A549 (cell line): ENCODE measurements around the gene PNPO.

ENCODE experiments used
- CTCF ChIP-seq: fragments of >200 bp; sonication (Bioruptor Twin); formaldehyde crosslinking; IDR thresholded peaks from 3 replicates; pipeline ENCODE4 v1.5.1; 2016
- EP300 ChIP-seq, 2 experiments: fragments of >200 bp; sonication (Bioruptor Twin); formaldehyde crosslinking; IDR thresholded peaks; 2 replicates in 1 of 2; 3 replicates in 1 of 2; pipeline ENCODE4 v1.6.1; 2016 to 2017
- HES2 ChIP-seq: fragments of >200 bp; sonication (Bioruptor Twin); formaldehyde crosslinking; IDR thresholded peaks from 2 replicates; pipeline ENCODE4 v1.6.1; 2016
- HOXA7 ChIP-seq: fragments of 250-450 bp; sonication (Bioruptor Pico); IDR thresholded peaks from 2 replicates; pipeline ENCODE4 v1.5.0; 2020; ENCODE audit warnings: mild to moderate bottlenecking, moderate library complexity
- JUNB ChIP-seq: fragments of >200 bp; sonication (Bioruptor Twin); formaldehyde crosslinking; IDR thresholded peaks from 2 replicates; pipeline ENCODE4 v1.6.1; 2016
- KDM1A ChIP-seq: fragments of 200-600 bp; sonication (generic); IDR thresholded peaks from 2 replicates; pipeline ENCODE4 v1.6.1; 2016; ENCODE audit warnings: low read depth, mild to moderate bottlenecking
- MAFK ChIP-seq: fragments of 450-650 bp; IDR thresholded peaks from 2 replicates; pipeline ENCODE4 v1.6.1; 2014; ENCODE audit not compliant: partially characterized antibody
- NR3C1 ChIP-seq: fragments of >200 bp; sonication (Bioruptor Twin); formaldehyde crosslinking; IDR thresholded peaks from 3 replicates; pipeline ENCODE4 v1.6.1; 2017
- POLR2A ChIP-seq: IDR thresholded peaks from 2 replicates; pipeline ENCODE4 v1.6.1; 2012; ENCODE audit warnings: mild to moderate bottlenecking, low read length
- RAD21 ChIP-seq, 2 experiments: fragments of >200 bp in 1 of 2; sonication (Bioruptor Twin) in 1 of 2; formaldehyde crosslinking in 1 of 2; IDR thresholded peaks in 1 of 2; conservative IDR thresholded peaks in 1 of 2; 2 replicates in 1 of 2; 3 replicates in 1 of 2; pipeline ENCODE4 v1.6.1; 2012 to 2018; ENCODE audit warnings: inconsistent platforms in 1 of 2
- SMC3 ChIP-seq: fragments of >200 bp; sonication (Bioruptor Twin); formaldehyde crosslinking; IDR thresholded peaks from 3 replicates; pipeline ENCODE4 v1.6.1; 2018; ENCODE audit warnings: inconsistent platforms
- TP53 ChIP-seq: fragments of 250-450 bp; sonication (Bioruptor Pico); IDR thresholded peaks from 2 replicates; pipeline ENCODE4 v1.5.0; 2021; ENCODE audit warnings: mild to moderate bottlenecking, moderate library complexity
- ZC3H11A ChIP-seq: fragments of 450-650 bp; IDR thresholded peaks from 2 replicates; pipeline ENCODE4 v1.6.1; 2014; ENCODE audit warnings: antibody characterized with exemption, mild to moderate bottlenecking

GRCh38 chr17:47931848-47932247 lies 9.5 kb upstream of the PNPO start:
- no peak for TF ChIP-seq RAD21 (conservative IDR thresholded peaks at IDR 0.05 in 1 of 2, IDR thresholded peaks at IDR 0.05 in 1 of 2)
- TF ChIP-seq CTCF = no peak
- TF ChIP-seq POLR2A = no peak
- no peak for TF ChIP-seq HES2
- TF ChIP-seq EP300 (IDR thresholded peaks at IDR 0.05) = no peak
- no peak for TF ChIP-seq SMC3
- TF ChIP-seq KDM1A = no peak
- TF ChIP-seq ZC3H11A = no peak
- no peak for TF ChIP-seq NR3C1
- TF ChIP-seq HOXA7 (CRISPR knock-in tag) = no peak
- no peak for TF ChIP-seq MAFK
- TF ChIP-seq JUNB = no peak
- TF ChIP-seq TP53 = no peak
